Left forelimb (tissue), 1 donor: ENCODE data around the gene S100A5.
"Not testable (repeated sequence)": the region's sequence is repeated elsewhere in the genome, so short reads cannot be mapped to it uniquely, and the experiment has no call there.

Source experiments
- DNase-seq: peaks from one replicate; pipeline ENCODE4 v3.0.0-alpha.2; 2018; ENCODE audit warnings: low spot score

The S100A5 gene

DNA sequence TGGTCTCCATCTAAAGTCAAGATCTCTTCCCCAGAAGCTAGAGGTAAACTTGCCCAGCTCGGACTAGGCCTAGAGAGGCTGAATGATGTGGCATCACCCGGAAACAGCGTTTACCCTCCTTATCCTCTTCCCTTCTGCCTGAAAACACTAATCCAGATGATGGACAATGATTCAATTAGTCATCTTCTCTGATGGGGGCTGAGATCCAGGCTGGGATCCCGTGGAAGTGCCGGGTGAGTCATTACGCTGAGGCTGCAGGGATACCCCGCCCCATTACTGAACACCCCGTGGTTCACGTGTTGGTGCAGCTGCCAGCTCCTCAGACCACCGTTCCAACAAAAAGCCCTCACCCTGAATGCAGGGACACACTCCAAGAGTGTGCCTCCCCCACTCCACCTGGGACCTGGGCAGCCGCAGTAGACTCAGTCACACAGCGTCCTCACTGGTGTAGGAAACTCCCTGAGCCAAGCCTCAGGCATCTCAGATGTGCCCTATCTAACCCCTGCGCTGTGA is 7.0 kb downstream of the S100A5 start:
- DNase-seq, result peak; percentile 60

DNA sequence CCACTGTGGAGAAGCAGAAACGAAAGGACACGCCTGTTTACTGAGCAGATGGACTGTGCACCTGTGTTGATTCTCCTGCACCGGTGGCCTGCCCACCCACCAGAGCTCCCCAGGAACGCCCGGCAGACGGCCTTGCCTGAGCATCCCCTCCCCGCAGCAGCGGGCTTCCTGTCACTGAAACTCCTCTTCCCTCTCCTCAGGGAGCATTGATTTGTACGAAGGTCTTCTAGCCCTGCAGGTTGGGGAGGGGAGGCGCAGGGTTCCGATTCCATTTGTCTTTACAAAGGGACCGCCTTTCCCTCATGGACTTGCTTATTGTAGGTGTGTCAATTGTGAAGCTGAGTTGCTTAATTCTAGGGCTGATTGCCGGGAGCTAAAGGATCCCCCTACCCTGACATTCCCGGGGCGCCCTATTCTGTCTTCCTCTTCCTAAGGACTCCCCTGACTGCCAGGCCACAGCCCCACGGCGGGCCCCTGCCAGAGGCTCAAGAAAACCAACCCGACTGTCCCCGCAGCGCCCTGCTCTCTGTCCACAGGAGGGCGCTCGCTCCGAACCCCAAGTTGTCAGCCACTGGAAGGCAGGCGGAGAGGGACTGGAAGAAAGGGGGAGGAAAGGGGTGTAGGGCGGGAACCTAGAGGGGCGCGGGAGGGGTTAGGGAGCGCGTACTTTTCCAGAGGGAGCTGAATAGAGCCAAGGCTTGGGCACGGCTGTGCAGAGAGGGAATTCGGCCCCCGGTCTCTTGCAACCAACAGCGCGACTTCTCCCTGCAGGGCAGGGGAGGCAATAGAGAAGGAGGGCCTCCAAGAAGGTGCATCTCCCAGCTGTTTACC is 7.8 kb downstream of the S100A5 start:
- peak; percentile 88 for DNase-seq

DNA sequence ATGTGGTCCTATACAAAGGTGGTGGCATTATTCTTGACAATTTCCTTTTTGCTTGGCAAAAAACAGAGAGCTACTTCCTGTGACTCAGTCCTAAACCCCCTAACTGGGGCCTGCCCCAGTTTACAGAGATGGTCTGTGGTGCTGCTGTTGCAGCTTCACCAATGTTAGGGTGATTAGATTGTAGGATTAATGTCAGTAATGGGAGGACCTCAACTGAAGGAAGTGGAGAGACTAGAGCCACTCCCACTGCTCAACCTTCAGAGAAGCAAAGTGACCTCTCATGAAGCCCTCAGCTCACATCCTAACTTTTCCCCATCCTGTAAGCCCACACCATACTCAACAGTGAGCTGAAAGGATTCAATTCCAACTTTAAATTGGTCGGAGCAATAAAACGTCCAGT is 8.6 kb downstream of the S100A5 start:
- DNase-seq, result peak; percentile 33

DNA sequence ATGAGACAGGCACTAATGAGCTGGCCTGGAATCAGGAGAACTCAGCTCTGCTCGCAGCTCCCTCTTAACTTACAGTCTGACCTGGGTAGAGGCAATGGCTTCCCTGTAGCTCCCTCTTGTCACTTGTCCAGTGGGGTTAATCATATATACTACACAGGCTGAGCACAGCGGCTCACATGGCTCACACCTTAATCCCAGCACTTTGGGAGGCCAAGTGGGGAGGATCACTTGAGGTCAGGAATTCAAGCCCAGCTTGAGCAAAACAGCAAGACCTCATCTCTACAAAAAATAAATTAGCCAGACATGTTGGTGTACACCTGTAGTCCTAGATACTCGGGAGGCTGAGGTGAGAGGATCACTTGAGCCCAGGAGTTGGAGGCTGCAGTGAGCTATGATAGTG is 9.1 kb downstream of the S100A5 start:
- peak; percentile 28 for DNase-seq

DNA sequence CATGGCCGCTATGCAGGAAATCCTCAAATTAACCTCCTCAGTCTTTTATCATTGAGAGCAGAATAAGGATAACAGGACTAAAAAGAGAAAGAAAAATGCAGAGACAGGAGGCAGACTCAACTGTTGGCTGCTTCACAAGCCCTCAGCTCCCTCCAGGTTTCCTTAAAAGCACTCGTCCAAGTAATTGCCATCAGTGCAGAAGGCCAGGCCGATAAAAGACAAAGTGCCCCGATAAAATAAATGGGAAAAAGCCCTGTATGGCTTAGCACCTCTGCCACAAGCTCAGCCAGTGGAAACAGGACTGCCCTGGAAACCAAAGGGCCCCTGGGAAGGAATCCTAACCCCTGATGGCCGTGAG is 13.1 kb downstream of the S100A5 start:
- DNase-seq, result no peak

DNA sequence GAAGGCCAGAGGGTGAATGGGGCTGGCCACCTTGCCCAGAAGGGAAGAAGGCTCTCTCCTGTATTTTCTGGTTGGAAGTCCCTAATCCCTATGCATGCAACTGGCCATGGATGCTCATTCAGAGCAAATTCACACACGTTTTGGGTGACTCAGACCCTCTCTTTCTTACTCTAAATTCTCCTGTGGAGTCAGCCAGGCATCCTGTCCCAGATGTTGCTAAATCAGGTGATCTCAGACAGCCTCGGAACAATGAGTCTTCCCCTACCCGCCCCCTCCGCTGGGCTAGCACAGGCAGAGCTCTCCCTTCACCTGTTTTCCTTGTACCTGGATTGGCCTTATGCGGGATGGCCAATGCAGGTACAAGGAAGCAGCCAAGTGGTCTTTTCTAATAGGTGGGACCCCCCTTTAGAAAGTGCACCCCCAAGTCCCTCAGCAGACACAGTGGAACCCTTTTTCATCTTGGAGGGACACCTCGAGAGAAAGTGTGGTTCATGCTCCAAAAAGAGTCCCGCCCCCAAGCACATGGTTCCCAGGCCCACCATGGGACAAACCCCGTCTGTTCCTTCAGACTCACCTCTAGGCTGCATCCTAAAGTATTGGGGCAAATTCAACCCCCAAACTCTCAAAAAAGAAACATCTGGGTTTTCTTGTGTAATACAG is 13.6 kb downstream of the S100A5 start:
- no peak for DNase-seq

DNA sequence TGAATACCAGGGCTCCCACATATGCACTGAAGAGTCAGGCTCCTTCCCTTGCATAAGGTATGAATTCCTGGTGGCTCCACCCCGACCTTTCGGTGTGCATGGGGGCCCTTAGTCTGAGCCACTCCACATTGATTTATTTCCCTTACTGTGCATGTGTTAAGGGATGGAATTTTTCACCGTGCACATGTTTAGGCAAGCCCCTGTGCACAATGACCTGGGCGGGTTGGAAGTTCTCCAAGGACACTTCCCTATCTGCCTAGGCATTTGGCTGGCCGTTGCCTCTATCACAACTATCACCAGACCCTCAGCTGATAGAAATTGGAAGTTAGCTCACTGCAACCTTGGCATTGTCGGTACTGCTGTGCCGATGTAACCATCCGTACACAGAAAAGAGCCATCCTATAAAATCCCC is 14.6 kb downstream of the S100A5 start:
- no peak for DNase-seq

DNA sequence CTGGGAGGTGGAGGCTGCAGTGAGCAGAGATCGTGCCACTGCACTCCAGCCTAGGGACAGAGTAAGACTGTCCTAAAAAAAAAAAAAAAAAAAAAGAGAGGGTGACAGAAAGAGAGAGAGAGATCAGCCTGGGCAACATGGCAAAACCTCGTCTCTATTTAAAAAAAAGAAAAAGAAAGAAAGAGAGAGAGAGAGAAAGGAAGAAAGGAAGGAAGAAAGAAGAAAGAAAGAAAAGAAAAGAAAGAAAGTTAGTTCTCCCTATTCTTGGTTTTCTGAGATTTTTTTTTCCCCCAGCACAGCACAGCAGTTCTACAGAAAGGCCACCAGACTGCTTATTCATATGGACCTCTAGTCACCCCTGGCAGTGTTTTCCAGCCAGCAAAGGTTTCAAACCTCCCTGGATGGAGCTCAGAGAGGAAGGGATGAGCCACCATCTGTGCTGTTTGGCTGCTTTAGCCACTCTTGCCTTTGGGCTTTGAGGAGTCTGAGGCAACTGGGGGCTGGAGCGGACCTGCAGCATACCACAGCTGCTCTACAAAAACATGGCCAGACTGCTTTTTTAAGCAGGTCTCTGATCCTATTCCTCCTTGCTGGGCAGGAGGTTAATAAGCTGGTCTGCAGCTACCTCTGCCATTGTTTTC is 15.5 kb downstream of the S100A5 start:
- DNase-seq, result peak; percentile 57

DNA sequence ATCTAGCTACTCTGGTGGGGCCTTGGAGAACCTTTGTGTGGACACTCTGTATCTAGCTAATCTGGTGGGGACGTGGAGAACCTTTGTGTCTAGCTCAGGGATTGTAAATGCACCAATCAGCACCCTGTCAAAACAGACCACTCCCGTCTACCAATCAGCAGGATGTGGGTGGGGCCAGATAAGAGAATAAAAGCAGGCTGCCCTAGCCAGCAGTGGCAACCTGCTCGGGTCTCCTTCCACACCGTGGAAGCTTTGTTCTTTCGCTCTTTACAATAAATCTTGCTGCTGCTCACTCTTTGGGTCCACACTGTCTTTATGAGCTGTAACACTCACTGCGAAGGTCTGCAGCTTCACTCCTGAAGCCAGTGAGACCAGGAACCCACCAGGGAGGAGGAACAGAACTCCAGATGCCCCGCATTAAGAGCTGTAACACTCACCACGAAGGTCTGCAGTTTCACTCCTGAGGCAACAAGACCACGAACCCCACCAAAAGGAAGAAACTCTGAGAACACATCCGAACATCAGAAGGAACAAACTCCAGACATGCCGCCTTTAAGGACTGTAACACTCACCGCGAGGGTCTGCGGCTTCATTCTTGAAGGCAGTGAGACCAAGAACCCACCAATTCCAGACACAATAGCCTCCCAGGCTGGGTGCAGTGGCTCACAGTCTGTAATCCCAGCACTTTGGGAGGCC is 18.2 kb downstream of the S100A5 start:
- DNase-seq, result not testable (repeated sequence)

DNA sequence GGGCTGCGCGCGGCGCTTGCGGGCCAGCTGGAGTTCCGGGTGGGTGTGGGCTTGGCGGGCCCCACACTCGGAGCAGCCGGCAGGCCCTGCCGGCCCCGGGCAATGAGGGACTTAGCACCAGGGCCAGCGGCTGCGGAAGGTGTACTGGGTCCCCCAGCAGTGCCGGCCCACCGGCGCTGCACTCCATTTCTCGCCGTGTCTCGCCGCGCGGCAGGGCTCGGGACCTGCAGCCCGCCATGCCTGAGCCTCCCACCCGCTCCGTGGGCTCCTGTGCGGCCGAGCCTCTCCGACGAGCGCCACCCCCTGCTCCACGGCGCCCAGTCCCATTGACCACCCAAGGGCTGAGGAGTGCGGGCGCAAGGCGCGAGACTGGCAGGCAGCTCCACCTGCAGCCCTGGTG is 18.9 kb downstream of the S100A5 start:
- DNase-seq, result not testable (repeated sequence)

DNA sequence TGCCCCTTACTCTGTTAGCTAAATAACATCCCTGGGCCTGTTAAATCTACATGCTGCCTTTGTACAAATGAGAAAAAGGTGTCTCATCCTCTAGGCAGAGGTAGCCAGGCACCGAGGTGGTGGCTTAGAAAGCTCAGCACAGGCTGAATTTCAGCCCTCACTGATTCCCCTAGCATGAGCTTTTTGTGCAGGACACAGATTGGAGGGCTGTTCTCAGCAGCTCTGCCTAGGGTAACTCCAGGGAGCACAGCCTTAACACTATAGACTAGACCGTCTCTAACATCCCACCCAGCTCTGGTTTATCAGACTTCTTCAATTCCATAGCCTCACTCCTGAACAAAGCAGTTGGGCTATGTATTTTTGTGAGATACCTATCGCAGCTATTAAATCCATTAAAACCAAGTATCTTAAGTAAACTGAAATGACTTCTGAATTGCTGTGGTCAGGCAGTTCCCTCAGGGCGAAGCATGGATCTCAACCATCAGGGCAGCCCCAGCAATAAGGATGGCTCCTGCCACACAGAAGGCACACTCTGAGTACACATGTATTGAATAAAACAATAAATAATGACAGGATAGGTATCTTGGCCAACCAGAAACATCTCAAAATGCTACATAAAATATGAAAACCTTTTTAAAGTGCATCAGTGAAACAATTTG is 19.8 kb downstream of the S100A5 start:
- DNase-seq, result no peak

DNA sequence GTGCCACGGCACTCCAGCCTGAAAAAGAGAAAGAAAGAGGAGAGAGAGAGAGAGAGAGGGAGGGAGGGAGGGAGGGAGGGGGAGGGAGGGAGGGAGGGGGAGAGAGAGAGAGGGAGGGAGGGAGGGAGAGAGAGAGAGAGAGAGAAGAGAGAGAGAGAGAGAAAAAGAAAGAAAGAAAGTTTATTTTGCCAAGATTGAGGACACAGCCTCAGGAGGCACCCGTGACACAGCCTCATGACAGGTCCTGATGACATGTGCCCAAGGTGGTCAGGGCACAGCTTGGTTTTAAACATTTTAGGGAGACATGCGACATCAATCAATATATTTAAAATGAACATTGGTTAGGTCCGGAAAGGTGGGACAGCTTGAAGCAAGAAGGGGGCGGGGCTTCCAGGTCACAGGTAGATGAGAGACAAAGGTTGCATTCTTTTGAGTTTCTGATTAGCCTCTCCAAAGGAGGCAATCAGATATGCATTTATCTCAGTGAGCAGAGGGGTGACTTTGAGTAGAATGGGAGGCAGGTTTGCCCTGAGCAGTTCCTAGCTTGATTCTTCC is 20.5 kb downstream of the S100A5 start:
- not testable (repeated sequence) for DNase-seq

DNA sequence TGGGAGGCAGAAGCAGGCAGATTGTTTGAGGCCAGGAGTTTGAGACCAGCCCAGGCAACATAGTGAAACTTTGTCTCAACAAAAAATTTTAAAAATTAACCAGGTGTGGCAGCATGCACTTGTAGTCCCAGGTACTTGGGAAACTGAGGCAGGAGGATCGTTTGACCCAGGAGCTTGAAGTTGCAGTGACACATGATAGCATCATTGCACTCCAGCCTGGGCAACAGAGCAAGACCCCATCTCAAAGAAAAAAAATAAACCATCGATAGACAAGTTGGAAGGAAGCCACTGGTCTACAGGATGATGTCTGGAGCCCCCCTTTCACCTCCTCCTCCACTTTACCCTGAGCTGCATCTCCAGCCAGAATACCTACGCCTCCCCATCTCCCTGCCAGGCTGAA is 21.5 kb downstream of the S100A5 start:
- DNase-seq, result no peak

DNA sequence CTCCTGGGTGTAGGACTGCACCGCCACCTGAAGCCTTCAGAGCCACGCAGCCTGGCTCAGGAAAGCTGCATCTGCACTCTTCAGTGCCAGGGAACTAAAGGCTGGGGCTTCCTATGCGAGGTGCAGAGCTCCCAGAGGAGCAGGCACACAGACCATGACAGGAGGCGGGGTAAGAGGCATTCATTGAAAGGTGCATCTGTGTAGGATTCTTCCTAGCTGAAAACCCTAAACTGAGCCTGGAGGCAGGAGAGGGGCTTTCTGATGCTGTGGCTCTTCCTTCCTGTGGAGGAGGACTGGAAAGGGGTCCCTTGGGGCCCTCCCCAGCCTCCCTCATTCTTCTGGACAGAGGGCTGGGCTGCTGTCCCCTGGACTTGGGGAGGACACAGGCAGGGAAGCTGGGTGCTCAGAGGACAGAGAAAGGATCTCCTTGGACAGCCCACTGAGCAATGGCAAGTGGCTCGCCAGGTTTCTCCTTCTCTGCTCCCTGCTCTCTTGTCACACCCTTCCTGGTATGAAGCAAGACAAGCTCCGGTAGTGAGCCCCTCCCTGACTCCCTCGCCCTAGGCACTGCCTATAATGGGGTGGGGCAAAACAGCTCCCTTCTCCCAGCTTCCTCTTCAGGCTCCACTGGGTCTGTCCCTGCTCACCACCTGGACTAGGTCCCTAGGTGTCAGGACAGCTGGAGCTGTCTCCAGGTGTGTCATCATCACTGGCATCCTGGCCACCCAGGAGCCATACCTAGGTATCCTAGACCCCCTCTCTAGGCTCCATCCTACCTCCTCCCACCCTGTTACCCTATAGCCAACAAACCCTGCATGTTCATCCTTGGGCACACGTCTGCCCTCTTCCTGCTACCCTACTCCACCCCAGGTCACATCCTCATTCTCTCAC is 25.0 kb downstream of the S100A5 start:
- no peak for DNase-seq

DNA sequence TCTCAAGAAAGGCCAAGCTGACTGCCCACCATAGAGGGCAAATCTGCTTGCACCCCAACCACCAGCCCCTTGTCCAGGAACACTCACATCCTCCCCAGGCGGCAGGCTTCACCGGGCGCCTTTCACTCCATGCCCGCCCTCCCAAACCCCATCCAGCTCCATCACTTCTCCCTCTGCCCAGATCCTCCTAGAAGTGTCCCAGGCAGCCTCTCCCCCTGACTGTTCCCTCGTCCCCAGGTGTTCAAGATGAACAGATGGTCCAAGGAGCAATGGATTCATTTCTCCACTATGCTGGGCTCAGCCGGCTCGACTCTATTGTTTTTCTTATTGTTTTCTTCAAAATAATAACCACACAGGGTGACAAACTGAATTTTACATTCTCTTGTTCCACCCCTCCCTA is 27.1 kb downstream of the S100A5 start:
- DNase-seq, result no peak

DNA sequence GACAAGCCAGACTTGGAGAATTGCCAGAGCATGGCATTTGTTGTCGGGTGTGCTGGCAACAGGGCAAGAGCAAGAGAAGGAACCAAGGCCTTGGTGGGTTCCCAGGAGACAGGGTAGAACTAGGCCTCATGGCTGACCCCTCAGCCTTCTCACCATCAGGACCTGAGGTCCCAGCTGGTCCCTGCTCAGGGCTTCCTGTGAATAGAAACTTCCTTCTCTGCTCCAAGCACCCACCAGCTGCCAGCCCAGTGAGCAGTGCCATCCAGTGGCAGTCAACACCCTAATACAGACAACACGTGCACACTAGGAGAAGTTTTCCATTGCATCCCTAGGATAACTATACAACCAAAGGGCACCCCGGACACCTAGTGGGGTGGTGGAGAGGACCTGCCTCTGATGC is 27.7 kb downstream of the S100A5 start:
- no peak for DNase-seq

DNA sequence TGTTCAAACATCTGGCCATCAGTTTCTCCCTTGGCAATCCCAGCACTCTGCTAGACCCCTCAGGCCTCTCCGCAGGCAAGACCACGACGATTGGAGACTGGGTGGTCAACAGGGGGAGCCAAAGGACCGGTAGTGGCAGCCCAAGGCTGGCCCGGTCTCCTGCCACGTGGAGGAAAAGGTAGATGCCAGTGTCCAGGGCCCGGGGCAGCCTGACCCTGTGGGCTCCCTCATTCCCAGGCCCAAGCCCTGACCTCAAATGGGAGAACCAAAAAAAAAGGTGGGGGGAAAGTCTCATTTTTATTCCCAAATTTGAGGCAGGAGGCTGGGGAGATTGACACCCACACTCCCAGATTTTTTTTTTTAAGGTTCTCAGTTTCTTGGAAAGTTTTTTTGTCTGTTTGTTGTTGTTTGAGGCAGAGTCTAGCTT is 29.7 kb downstream of the S100A5 start:
- peak; percentile 86 for DNase-seq

DNA sequence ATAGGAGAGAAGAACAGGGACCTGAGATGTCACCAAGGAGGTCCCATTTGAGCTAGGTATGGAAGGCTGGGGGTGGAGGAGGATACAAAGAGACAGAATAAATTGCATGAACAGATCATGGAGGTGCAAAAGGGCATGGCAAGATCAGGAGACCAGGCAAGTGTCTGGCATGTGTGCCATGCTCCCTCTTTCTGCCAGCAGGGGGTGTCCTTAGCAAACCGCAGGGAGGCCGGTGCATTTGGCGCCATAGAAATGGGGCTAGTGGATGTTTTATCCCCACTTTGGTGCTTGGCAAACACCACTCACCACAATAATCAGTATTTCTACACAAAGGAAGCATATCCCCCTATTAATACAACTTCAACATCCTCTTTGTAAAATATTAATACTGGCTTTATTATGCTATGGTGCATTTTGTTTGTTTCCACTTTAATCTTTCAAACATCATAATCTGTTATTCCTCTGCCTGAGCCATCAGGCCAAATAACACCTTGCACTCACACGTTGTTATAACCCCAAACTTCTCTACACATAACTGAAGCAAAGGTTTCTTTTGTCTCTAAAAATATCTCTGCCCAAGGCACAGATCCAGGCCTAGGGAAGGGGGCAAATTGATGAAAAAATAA is 30.9 kb downstream of the S100A5 start:
- DNase-seq, result no peak

DNA sequence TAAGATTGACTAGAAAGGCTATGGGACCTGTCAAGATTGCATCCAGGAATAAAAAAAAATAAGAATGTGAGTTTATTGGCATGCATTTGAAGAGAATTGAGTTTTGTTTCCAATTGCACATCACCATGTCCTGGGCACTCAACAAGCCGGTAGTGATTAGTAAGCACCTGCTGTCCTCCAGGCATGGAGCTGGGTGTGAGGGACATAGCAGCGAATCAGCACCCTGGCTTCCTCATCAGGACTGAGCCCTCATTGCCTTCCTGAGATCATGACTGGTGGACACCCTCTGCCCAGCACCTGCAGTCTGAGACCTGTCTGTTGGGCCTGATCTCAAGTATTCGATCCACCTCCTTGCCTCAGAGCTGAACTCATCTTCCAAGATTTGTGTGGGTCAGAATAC is 31.7 kb downstream of the S100A5 start:
- no peak for DNase-seq
